Left ventricle myocardium inferior (tissue), 1 donor: ENCODE results near the gene ZNF560. TPM values are rescaled to one million over a fixed set of nuclear protein-coding genes. Genes with fewer than 3 reads are reported as not detected.
"Not testable (repeated sequence)": the region's sequence is repeated elsewhere in the genome, so short reads cannot be mapped to it uniquely, and the experiment has no call there.

Experiments used
- DNase-seq: peaks from one replicate; pipeline ENCODE4 v3.0.0-alpha.2; 2020
- H3K27ac ChIP-seq: fragments of 200-600 bp; replicated peaks from 2 replicates; pipeline ENCODE4 v1.8.0; 2021
- H3K27me3 ChIP-seq: fragments of 200-600 bp; 2 replicates; pipeline ENCODE4 v1.8.0; 2021; ENCODE audit warnings: low read depth
- H3K36me3 ChIP-seq: fragments of 200-600 bp; 2 replicates; pipeline ENCODE4 v1.8.0; 2021
- H3K4me1 ChIP-seq: fragments of 200-600 bp; 2 replicates; pipeline ENCODE4 v1.8.0; 2021
- H3K4me3 ChIP-seq: fragments of 200-600 bp; 2 replicates; pipeline ENCODE4 v1.8.0; 2021; ENCODE audit warnings: mild to moderate bottlenecking, moderate library complexity
- H3K9me3 ChIP-seq: fragments of 200-600 bp; replicated peaks from 2 replicates; pipeline ENCODE4 v1.8.0; 2021
- CTCF ChIP-seq: fragments of 200-600 bp; IDR thresholded peaks from 2 replicates; pipeline ENCODE4 v1.8.0; 2021; ENCODE audit warnings: antibody characterized with exemption, mild to moderate bottlenecking, borderline replicate concordance
- intact Hi-C: fragments of 100-400 bp; cut with micrococcal nuclease; formaldehyde crosslinking; loops from one replicate; pipeline ENCODE4 v1.11.0; 2022
- long read RNA-seq: library from polyadenylated mRNA; unstranded; transcript quantifications from one replicate; pipeline ENCODE4 v2.0.0, GENCODE V29; 2021
- total RNA-seq: library from RNA; stranded (reverse); fragmentation: NEBNext Ultra II Directional; extraction: Animal tissue kit (Norgen Biotek cat#: 25700); gene quantifications from one replicate; pipeline ENCODE4 v1.2.1, GENCODE V29; 2021
- donor health status: DM: no; HTN: yes; CAD: no; lungs with severe emphysema.

Gene ZNF560
- total RNA-seq, result 0.16 TPM
- long read RNA-seq, result 0 reads

DNA sequence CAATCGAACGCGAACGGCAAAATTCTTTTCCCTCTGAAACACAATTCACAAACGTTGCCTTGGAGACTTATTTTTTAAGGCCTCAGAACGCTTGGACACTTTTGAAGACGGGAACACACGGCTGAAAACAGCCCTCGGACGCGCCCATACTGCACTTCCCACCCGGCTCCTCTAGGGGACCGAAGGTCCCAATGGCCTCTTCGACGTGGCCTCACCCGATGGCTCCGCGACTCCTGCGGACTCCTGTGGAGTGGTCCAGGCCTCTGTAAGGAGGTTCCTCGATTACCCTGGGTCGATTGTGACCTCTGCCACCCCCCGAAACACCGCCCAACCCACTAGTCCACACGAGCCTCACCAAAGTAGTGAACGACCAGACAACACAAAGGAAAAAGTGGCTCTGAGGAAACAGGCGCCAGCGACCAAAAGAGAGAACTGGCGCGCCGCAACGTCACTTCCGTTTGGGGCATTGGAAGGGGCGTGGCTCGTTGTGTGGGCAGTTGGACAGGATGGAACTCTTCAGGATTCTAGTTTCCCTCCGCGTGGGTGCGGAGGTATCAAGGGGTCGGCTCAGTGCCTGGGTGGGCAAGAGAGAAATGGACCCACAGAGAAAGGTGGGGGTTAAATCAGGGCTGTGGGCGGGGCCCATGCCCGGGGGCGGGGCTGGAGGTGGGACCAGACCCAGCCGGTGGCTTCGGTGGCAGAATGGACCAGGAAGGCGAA is at the start of gene ZNF560:
TSS of gene ZNF560 (minus strand) at position 434 of the 720 bp plus-strand sequence. CDS start 23,303 bp downstream, outside the sequence.
- no peaks in the 10 kb centered on the region for H3K4me1 ChIP-seq
- H3K27ac ChIP-seq, result no peak within 1 kb of the TSS
- no peaks in the 10 kb centered on the region for H3K36me3 ChIP-seq
- H3K27me3 ChIP-seq, result peaks cover 22% of the 10 kb centered on the region
- TF ChIP-seq CTCF, result no peak
- no peak for DNase-seq
- peaks cover 68% of the 10 kb centered on the region for H3K9me3 ChIP-seq
- no peak within 1 kb of the TSS for H3K4me3 ChIP-seq
- intact Hi-C loops, result no loop called here

DNA sequence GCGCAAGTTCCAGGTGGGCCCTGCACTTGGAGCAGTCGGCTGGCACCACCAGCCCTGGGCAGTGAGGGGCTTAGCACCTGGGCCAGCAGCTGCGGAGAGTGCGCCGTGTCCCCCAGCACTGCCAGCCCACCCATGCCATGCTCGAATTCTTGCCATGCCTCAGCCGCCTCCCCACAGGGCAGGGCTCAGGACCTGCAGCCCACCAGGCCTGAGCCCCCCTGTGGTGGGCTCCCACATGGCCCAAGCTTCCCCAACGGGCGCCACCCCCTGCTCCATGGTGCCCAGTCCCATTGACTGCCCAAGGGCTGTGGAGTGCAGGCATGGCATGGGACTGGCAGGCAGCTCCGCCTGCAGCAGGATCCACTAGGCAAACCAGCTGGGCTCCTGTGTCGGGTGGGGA is 49.5 kb upstream of the ZNF560 start:
- H3K27ac ChIP-seq, result no peak overlapping the region
- no peak for DNase-seq
- intact Hi-C loops, result no loop called here
- no peaks in the 10 kb centered on the region for H3K4me1 ChIP-seq
- no peak for TF ChIP-seq CTCF
- H3K27me3 ChIP-seq, result no peaks in the 10 kb centered on the region
- H3K4me3 ChIP-seq, result no peak overlapping the region
- H3K36me3 ChIP-seq, result no peaks in the 10 kb centered on the region
- H3K9me3 ChIP-seq, result no peaks in the 10 kb centered on the region

DNA sequence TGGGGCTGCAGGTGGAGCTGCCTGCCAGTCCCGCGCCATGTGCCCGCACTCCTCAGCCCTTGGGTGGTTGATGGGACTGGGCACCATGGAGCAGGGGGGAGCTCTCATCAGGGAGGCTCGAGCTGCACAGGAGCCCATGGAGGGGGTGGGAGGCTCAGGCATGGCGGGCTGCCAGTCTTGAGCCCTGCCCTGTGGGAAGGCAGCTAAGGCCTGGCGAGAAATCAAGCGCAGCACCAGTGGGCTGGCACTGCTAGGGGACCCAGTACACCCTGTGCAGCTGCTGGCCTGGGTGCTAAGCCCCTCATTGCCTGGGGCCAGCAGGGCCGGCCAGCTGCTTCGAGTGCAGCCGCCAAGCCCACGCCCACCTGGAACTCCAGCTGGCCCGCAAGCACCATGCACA is 42.9 kb upstream of the ZNF560 start:
- intact Hi-C loops, H3K27me3 ChIP-seq, H3K4me3 ChIP-seq, H3K9me3 ChIP-seq, H3K36me3 ChIP-seq, H3K27ac ChIP-seq, DNase-seq: not testable (repeated sequence)
- H3K4me1 ChIP-seq, result peaks cover 33% of the 10 kb centered on the region

GRCh38 chr19:9539921-9540320 is 41.5 kb upstream of the ZNF560 start:
- peaks cover 19% of the 10 kb centered on the region for H3K9me3 ChIP-seq
- H3K36me3 ChIP-seq, result peaks cover 21% of the 10 kb centered on the region
- H3K4me1 ChIP-seq, result peaks cover 34% of the 10 kb centered on the region
- H3K4me3 ChIP-seq, intact Hi-C loops, H3K27me3 ChIP-seq, H3K27ac ChIP-seq, DNase-seq: not testable (repeated sequence)

DNA sequence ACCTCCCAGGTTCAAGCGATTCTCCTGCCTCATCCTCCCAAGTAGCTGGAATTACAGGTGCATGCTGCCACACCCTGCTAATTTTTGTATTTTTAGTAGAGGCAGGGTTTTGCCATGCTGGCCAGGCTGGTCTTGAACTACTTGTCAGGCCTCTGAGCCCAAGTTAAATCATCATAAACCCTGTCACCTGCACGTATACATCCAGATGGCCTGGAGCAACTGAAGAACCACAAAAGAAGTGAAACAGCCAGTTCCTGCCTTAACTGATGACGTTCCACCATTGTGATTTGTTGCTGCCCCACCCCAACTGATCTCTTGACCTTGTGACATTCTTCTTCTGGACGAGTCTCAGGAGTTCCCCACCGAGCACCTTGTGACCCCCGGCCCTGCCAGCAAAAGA is 40.8 kb upstream of the ZNF560 start:
- Histone ChIP-seq H3K4me3 (peak overlapping the region; percentile 87), H3K36me3 (peaks cover 28% of the 10 kb centered on the region), H3K4me1 (peaks cover 34% of the 10 kb centered on the region), H3K9me3 (peaks cover 26% of the 10 kb centered on the region), H3K27ac (peak overlapping the region; percentile 98)
- DNase-seq, intact Hi-C loops, H3K27me3 ChIP-seq: not testable (repeated sequence)

DNA sequence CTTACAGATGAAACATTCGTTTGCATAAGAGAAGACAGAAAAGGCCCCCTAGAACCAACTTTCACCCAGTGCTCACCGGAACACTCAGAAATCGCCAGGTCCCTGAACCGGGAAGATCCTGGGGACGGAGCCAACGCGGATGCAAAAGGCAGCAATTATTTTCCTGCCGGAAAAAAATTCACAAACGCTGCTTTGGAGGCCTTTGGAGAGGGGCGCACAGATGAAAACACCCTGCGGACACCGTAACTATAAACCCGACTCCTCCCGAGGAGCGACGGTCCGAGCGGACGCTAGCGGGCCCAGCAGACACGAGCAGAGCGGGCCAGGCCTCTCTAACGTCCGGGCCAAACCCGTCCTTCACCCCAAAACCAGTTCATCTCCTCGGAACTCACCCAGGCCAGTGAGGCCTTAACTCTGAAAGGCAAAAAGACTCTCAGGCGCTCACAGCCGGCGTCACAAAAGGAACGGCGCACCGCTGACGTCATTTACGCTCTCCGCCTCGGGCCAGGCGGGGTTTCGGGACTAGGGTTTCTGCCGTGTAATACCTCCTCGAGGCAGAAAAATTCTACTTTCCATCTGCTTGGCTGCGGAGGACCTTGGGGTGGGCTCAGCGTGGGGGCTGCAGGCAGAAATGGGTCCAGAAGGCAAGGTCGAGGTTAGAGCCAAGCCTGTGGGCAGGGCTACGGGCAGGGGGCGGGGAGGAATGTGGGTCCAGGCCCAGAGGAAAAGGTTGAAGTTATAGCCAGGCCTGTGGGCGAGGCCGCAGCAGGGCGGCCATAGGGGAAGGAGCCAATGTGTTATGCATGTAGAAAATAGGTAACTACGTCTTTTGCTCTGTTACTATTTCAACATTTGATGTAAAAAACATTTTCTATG is 40.0 kb upstream of the ZNF560 start, which contains the start of gene ZNF426:
TSS of gene ZNF426 (minus strand) at position 463 of the 876 bp plus-strand sequence. CDS start 2,413 bp downstream, outside the sequence.
- intact Hi-C loops, result no loop called here
- Histone ChIP-seq H3K27me3 (no peaks in the 10 kb centered on the region), H3K36me3 (peaks cover 36% of the 10 kb centered on the region), H3K27ac (peak within 1 kb of the TSS; percentile 98), H3K4me3 (peak within 1 kb of the TSS; percentile 87), H3K9me3 (peaks cover 34% of the 10 kb centered on the region), H3K4me1 (peaks cover 34% of the 10 kb centered on the region)
- peak; percentile 91 for DNase-seq
- no peak for TF ChIP-seq CTCF
